ENCODE measurements around the gene NEO1.
A peak's percentile ranks its signal among the peaks of the same experiment; 100 is the strongest.

NEO1 gene

DNA sequence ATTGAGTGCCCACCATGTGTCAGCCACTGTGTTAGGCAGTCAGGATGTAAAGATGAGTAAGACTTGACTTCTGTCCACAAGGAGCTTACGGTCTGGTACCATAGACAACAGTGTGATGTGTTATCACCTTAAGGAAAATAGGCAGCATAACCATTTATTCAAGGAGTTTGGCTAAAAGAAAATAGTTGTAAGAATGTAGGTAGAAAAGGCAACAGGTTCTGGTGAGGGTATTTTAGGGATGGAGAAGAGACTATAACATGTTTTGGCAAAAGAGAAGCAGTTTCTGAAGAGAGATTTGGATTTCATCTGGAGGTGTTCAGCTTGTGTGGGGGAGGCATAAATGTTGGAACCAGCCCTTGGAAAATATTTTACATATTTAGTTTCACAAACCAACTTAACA lies 194.6 kb downstream of the NEO1 start:
- no peak for DNase-seq (ENCODE audit: low read depth in 1 of 2, low spot score in 1 of 2)
- in situ Hi-C loops (cut with HindIII; ENCODE audit: low pct_unique_long_range_greater_than_20kb, low sequenced_read_pairs), result no loop called here
- TF ChIP-seq JUND (IDR thresholded peaks at IDR 0.05; ENCODE audit: low read depth), result no peak

DNA sequence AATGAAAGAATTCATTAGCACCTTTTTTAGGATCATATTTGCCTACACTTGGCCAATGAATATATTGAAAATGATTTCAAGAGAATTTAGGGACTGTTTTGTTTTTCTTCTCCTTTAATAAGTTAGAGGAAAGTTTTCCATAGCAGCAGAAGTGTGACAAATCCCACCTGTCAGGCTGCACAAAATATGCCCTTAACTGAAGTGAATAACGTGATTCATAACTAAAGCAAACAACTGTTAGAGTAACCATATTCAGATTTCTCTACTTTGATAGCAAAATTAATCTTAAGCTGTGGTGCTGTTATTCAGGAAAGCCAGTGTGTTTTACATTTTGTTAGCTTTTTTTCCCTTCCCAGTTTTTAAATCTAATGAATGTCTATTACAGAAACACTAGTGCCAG lies 195.1 kb downstream of the NEO1 start:
- no peak for DNase-seq (ENCODE audit: low read depth in 1 of 2, low spot score in 1 of 2)
- TF ChIP-seq JUND (IDR thresholded peaks at IDR 0.05; ENCODE audit: low read depth), result no peak
- in situ Hi-C loops (cut with HindIII; ENCODE audit: low pct_unique_long_range_greater_than_20kb, low sequenced_read_pairs), result no loop called here

GRCh38 chr15:73249499-73249898 lies 197.2 kb downstream of the NEO1 start:
- DNase-seq (ENCODE audit: low read depth in 1 of 2, low spot score in 1 of 2), result no peak
- TF ChIP-seq JUND (IDR thresholded peaks at IDR 0.05; ENCODE audit: low read depth), result no peak
- in situ Hi-C loops (cut with HindIII; ENCODE audit: low pct_unique_long_range_greater_than_20kb, low sequenced_read_pairs), result no loop called here

DNA sequence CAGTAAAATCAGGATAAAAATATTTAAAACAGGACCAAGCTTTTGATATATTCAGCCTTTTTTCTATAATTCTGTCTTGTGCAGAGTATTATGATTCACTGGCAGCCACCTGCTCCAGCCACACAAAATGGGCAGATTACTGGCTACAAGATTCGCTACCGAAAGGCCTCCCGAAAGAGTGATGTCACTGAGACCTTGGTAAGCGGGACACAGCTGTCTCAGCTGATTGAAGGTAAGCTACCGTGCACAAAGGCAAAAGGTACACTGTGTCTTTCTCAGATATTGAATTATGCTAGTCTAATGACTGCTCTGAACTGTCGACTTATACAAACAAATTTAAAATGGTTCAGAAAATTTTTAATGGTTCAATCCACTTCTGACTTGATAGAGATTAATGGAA lies 202.3 kb downstream of the NEO1 start:
- DNase-seq (ENCODE audit: low read depth in 1 of 2, low spot score in 1 of 2), result no peak
- no peak for TF ChIP-seq JUND (IDR thresholded peaks at IDR 0.05; ENCODE audit: low read depth)
- in situ Hi-C loops (cut with HindIII; ENCODE audit: low pct_unique_long_range_greater_than_20kb, low sequenced_read_pairs), result no loop called here

DNA sequence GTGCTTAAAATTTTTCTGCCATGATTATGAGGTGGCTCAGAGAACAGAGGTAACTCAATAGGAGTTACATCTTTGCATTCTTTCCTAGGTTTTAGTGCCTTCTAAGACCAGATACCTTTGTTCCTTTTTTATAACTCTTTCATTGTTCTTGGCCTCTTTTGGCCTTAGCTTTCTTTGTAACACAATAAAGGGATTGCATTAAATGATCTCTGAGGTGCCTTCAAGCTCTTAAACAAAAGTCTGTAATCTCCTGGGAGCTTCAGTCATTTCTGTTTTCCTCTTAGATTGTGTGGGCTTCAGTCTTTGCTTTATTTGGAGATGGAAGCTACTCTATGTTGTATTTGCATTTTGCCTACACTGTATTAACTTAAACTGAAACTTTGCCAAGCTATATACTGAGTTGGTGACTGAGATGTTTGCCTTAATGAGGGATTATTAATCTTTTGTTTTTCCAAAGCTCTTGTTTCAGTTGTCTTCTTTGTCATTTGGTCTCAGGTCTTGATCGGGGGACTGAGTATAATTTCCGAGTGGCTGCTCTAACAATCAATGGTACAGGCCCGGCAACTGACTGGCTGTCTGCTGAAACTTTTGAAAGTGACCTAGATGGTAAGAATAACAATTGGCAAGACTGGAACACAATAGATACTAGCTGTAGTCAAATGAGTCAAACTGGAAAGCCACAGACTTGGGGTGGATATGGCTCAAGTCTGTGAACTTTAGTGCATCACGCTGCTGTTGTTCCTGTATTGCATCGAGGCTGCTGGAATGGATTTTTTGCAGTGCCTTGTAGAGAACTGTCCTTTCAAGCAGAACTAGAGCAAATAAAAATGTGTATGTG lies 206.2 kb downstream of the NEO1 start:
- in situ Hi-C loops (cut with HindIII; ENCODE audit: low pct_unique_long_range_greater_than_20kb, low sequenced_read_pairs), result no loop called here
- no peak for DNase-seq (ENCODE audit: low read depth in 1 of 2, low spot score in 1 of 2)
- no peak for TF ChIP-seq JUND (IDR thresholded peaks at IDR 0.05; ENCODE audit: low read depth)

DNA sequence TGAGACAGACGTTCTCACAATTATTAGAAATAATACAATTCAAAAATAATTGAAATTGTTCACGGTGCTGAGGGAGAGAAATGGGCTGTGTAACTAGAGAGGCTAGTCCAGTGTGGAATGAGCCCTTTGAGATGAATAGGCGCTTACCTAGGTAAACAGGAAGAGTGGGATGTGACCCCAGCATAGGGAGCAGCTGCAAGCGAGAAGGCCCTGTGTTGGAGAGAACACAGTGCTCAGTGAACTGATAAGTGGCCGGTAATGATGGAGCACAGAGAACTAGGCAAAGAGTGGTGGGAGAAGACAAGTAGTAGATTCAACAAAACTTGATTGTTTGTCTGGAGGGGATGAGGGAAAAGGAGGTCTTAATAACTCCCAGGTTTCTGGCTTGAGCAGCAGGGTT lies 212.6 kb downstream of the NEO1 start:
- DNase-seq (ENCODE audit: low read depth in 1 of 2, low spot score in 1 of 2), result no peak
- in situ Hi-C loops (cut with HindIII; ENCODE audit: low pct_unique_long_range_greater_than_20kb, low sequenced_read_pairs), result no loop called here
- no peak for TF ChIP-seq JUND (IDR thresholded peaks at IDR 0.05; ENCODE audit: low read depth)

DNA sequence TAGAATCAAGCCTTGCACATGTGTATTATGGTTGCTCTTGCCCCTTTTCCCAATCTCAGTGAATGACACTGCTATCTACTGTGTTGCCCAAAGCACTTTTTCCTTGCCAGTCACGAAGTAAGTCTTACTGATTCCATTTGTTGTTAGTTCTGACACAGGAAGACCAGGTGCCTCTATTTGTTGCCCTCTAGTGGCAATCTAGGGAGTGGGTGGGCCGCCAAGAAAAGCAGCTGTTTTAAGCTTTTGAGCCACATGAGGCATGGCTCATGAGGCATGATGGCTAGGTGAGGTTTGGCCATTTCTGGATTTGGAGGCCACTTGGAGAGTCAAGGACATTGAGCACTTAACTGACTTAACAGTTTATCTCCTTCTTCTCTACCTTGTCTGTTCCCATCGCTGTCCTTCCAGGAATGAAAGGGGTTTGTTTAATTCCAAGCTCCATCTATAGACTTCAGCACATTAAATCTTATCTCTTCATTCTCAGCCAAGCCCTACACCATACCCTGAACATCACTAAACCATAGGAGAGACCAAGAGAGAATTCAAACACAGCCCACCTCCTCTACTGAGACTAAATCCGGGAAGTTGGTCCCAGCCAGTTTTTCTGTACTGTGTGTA lies 213.4 kb downstream of the NEO1 start:
- in situ Hi-C loops (cut with HindIII; ENCODE audit: low pct_unique_long_range_greater_than_20kb, low sequenced_read_pairs), result no loop called here
- TF ChIP-seq JUND (IDR thresholded peaks at IDR 0.05; ENCODE audit: low read depth), result no peak
- DNase-seq (ENCODE audit: low read depth in 1 of 2, low spot score in 1 of 2), result peak; percentile 14 to 67

DNA sequence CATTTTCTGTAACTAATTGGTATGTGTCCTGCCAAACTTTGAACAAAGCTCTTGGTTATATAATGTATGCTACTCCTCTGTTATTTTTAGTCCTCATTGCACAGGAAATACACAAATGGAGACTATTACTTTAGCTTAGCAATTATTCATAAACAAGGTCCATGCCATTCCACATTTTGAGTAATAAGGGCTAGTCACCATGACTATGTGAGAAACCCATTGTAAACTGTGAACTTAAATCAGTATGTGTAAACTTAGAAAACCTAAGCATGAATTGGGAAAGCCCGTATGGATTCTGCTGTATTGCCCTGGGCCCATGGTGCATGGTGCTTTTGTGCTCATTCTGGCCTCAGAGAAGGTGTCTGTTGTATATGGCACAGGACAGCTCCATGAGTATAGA lies 216.2 kb downstream of the NEO1 start:
- in situ Hi-C loops (cut with HindIII; ENCODE audit: low pct_unique_long_range_greater_than_20kb, low sequenced_read_pairs), result no loop called here
- no peak for TF ChIP-seq JUND (IDR thresholded peaks at IDR 0.05; ENCODE audit: low read depth)

DNA sequence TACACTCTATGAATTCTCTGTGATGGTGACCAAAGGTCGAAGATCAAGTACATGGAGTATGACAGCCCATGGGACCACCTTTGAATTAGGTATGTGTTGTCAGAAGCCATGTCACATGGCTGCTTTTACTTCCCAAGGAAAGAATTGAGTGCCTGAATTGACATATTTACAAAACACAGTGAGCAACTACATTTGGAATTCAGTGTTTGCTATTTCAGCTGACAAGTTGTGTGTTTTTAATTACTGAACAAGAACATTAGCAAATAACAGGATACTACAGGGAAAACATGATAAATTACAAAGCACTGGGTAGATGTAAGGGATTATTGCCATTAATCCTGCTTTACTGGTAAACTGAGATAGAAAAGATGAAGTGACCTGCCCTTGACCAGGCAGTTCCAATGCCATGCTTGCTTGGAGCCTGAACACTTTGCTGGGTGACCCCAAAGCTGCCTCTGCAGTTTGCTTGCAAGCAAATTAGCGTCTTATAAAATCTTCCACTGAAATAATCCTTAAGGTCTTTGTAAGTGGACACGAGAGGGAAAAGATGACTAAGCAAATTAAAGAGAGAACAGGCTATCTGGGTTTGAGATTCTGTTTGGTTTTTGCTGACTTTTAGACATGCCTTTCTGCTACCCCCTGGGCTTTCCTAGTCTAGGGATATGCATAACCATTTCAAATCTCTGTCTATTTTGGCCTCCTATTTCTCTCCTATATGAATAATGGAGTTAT lies 218.3 kb downstream of the NEO1 start:
- DNase-seq (ENCODE audit: low read depth in 1 of 2, low spot score in 1 of 2), result no peak
- no peak for TF ChIP-seq JUND (IDR thresholded peaks at IDR 0.05; ENCODE audit: low read depth)
- in situ Hi-C loops (cut with HindIII; ENCODE audit: low pct_unique_long_range_greater_than_20kb, low sequenced_read_pairs), result no loop called here

More for the DNA sequence above, 216.2 kb downstream of the NEO1 start:
- DNase-seq (ENCODE audit: low read depth in 1 of 2, low spot score in 1 of 2), result no peak

DNA sequence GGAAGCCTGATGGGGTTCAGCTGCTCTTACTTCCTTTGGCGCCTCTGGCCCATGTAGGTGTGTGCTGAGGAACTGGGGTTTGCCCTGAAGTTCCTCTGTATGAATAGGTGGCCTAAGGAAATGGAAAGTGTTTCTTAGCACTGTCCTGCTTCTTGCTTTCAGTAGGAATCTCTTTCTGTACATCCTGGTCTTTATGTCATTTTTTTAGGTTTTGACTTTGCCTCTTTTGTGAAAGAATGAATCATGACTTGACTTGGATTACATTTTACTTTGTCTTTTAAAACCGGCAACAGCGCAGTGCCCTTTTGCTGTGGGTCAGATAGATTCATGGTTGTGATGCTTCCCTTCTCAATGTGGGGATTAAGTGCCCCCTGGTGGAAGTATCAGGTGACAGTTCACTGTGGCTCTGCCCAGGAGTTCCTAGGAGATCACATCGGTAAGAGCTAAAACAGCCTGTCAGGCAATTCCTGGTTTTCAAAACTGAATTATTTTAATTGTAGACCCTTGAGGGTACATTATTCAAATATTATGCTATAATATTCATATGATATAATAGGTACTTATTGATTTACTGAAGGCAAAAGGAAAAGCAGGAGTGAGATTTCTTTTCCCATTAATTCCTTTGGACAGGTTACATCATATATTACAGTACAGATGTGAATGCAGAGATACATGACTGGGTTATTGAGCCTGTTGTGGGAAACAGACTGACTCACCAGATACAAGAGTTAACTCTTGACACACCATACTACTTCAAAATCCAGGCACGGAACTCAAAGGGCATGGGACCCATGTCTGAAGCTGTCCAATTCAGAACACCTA lies 221.1 kb downstream of the NEO1 start:
- TF ChIP-seq JUND (IDR thresholded peaks at IDR 0.05; ENCODE audit: low read depth), result no peak
- in situ Hi-C loops (cut with HindIII; ENCODE audit: low pct_unique_long_range_greater_than_20kb, low sequenced_read_pairs), result no loop called here
- DNase-seq (ENCODE audit: low read depth in 1 of 2, low spot score in 1 of 2), result peak; percentile 42 to 68

GRCh38 chr15:73275862-73276261 lies 223.6 kb downstream of the NEO1 start:
- TF ChIP-seq JUND (IDR thresholded peaks at IDR 0.05; ENCODE audit: low read depth), result no peak
- in situ Hi-C loops (cut with HindIII; ENCODE audit: low pct_unique_long_range_greater_than_20kb, low sequenced_read_pairs), result no loop called here
- DNase-seq (ENCODE audit: low read depth in 1 of 2, low spot score in 1 of 2), result no peak
